HepG2 (cell line): ENCODE data around the gene IL17F. TPM values are rescaled to one million over a fixed set of nuclear protein-coding genes. Genes with fewer than 3 reads are reported as not detected.

Experiments
- ARHGAP35 ChIP-seq: sonication (generic); formaldehyde crosslinking; IDR thresholded peaks from 2 replicates; pipeline ENCODE4 v1.9.0; 2022; ENCODE audit warnings: mild to moderate bottlenecking, inconsistent platforms, moderate library complexity, missing genetic modification reagents, borderline replicate concordance
- GMEB2 ChIP-seq: IDR thresholded peaks from 2 replicates; pipeline ENCODE4 v1.6.1; 2016; ENCODE audit warnings: missing biosample characterization, missing genetic modification reagents, low read depth
- HDAC6 ChIP-seq: fragments of 200-600 bp; sonication (generic); IDR thresholded peaks from 2 replicates; pipeline ENCODE4 v1.7.0; 2017; ENCODE audit warnings: mild to moderate bottlenecking, antibody characterized with exemption, low read length, low read depth
- MXD4 ChIP-seq: IDR thresholded peaks from 2 replicates; pipeline ENCODE4 v1.6.1; 2016; ENCODE audit warnings: mild to moderate bottlenecking, missing biosample characterization, missing genetic modification reagents
- NFYB ChIP-seq: sonication (generic); formaldehyde crosslinking; IDR thresholded peaks from 2 replicates; pipeline ENCODE4 v1.4.0; 2020; ENCODE audit warnings: missing genetic modification reagents
- NPAS2 ChIP-seq: sonication (generic); formaldehyde crosslinking; IDR thresholded peaks from 2 replicates; pipeline ENCODE4 v1.8.0; 2022; ENCODE audit warnings: mild to moderate bottlenecking, missing genetic modification reagents, borderline replicate concordance
- NR1H2 ChIP-seq: sonication (generic); formaldehyde crosslinking; IDR thresholded peaks from 2 replicates; pipeline ENCODE4 v1.8.1; 2022; ENCODE audit warnings: low read depth, missing genetic modification reagents, borderline replicate concordance
- NR3C1 ChIP-seq: sonication (generic); formaldehyde crosslinking; IDR thresholded peaks from 2 replicates; pipeline ENCODE4 v1.4.0; 2020; ENCODE audit warnings: missing genetic modification reagents
- PAXIP1 ChIP-seq: sonication (generic); formaldehyde crosslinking; conservative IDR thresholded peaks from 2 replicates; pipeline ENCODE4 v1.4.0; 2020; ENCODE audit warnings: mild to moderate bottlenecking, missing genetic modification reagents, moderate library complexity
- RBAK ChIP-seq: sonication (generic); formaldehyde crosslinking; IDR thresholded peaks from 2 replicates; pipeline ENCODE4 v1.5.1; 2020; ENCODE audit warnings: mild to moderate bottlenecking, missing genetic modification reagents
- RBM39 ChIP-seq: fragments of 200-400 bp; formaldehyde crosslinking; IDR thresholded peaks from one replicate; pipeline ENCODE4 v1.6.1; 2018; ENCODE audit warnings: antibody characterized with exemption, mild to moderate bottlenecking, low read depth, low read length; ENCODE audit not compliant: poor library complexity, severe bottlenecking
- SAFB2 ChIP-seq: sonication (generic); formaldehyde crosslinking; IDR thresholded peaks from 2 replicates; pipeline ENCODE4 v1.5.1; 2020; ENCODE audit warnings: missing genetic modification reagents, low read depth, mild to moderate bottlenecking, borderline replicate concordance
- SKIL ChIP-seq: sonication (generic); formaldehyde crosslinking; IDR thresholded peaks from 2 replicates; pipeline ENCODE4 v1.8.0; 2022; ENCODE audit warnings: missing genetic modification reagents, mild to moderate bottlenecking, moderate library complexity, borderline replicate concordance
- TAF1 ChIP-seq: sonication (generic); formaldehyde crosslinking; IDR thresholded peaks from 2 replicates; pipeline ENCODE4 v1.4.0; 2020; ENCODE audit warnings: missing genetic modification reagents
- TBX2 ChIP-seq: sonication (generic); formaldehyde crosslinking; IDR thresholded peaks from 2 replicates; pipeline ENCODE4 v1.5.0; 2020; ENCODE audit warnings: missing genetic modification reagents, mild to moderate bottlenecking, borderline replicate concordance
- ZMYM3 ChIP-seq: sonication (generic); formaldehyde crosslinking; IDR thresholded peaks from 2 replicates; pipeline ENCODE4 v1.5.1; 2020; ENCODE audit warnings: mild to moderate bottlenecking, missing genetic modification reagents
- ZNF124 ChIP-seq: sonication (generic); formaldehyde crosslinking; IDR thresholded peaks from 2 replicates; pipeline ENCODE4 v1.4.0; 2020; ENCODE audit warnings: missing genetic modification reagents
- ZNF264 ChIP-seq: sonication (generic); formaldehyde crosslinking; IDR thresholded peaks from 2 replicates; pipeline ENCODE4 v1.4.0; 2020; ENCODE audit warnings: missing genetic modification reagents
- polyA plus RNA-seq, 8 experiments: library from polyadenylated mRNA; depleted of rRNA in 3 of 8; stranded (reverse) in 7 of 8; unstranded in 1 of 8; fragments of >200 nt; fragmentation: Illumina TruSeq in 4 of 8; extraction: Trizol in 4 of 8; gene quantifications; 2 replicates each; pipeline versions ENCODE4 v1.2.1 to v1.2.3, GENCODE V29; 2011 to 2016; ENCODE audit warnings: low read depth in 4 of 8, missing spikeins in 1 of 8, mixed read lengths in 1 of 8; ENCODE audit not compliant: insufficient read depth in 1 of 8
- total RNA-seq, 5 experiments: library from RNA; depleted of rRNA; stranded (reverse); fragments of >200 nt; fragmentation: Illumina TruSeq; extraction: Trizol; gene quantifications; 2 replicates each; pipeline ENCODE4 v1.2.3, GENCODE V29; 2016; ENCODE audit warnings: low read depth in 1 of 5
- TF ChIP-seq, protein P1 (sequence below): sonication (generic); formaldehyde crosslinking; IDR thresholded peaks from 2 replicates; pipeline ENCODE4 v1.5.0; 2020; ENCODE audit warnings: mild to moderate bottlenecking, missing genetic modification reagents

IL17F gene
- total and polyA plus RNA-seq, 2 of the 13 experiments (the other 11 are each of a cell fraction or from before 2014, with no cell fraction given), result not detected

DNA sequence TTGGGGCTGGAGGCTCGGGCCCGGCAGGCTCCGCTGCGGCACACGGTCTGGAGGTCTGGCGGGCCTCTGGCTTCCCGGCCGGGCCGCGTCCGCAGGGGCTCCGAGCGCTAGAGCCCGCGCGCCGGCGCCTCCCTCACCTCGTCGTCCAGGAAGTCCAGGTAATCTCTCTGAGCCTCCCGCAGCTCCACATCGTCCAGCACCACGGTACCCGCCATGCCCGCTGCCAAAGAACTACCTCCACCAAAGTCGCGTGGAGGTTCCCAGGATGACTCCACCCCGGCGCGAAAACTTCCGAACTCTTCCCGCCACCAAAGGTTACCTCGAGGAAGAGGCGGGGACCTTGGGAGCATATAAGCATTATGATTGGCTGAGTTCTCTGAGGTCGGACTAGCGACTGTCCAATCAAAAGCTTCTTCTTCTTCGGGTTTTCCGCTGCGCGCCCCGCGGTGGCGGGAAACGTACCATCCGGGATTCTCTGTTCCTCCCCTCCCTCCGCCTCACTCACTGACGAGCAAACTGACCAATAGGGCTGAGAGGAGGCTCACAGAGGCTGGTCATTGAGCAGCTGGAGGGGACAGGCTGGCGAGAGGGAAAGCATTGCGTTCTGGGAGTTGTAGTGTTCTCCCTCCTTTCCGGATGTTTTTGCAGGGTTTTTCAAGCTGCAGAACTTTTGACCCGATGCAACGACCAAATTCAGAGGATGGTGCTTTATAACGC is 40.3 kb upstream of the IL17F start, which contains the start of gene MCM3 (continued):
- TF ChIP-seq, protein P1, sequence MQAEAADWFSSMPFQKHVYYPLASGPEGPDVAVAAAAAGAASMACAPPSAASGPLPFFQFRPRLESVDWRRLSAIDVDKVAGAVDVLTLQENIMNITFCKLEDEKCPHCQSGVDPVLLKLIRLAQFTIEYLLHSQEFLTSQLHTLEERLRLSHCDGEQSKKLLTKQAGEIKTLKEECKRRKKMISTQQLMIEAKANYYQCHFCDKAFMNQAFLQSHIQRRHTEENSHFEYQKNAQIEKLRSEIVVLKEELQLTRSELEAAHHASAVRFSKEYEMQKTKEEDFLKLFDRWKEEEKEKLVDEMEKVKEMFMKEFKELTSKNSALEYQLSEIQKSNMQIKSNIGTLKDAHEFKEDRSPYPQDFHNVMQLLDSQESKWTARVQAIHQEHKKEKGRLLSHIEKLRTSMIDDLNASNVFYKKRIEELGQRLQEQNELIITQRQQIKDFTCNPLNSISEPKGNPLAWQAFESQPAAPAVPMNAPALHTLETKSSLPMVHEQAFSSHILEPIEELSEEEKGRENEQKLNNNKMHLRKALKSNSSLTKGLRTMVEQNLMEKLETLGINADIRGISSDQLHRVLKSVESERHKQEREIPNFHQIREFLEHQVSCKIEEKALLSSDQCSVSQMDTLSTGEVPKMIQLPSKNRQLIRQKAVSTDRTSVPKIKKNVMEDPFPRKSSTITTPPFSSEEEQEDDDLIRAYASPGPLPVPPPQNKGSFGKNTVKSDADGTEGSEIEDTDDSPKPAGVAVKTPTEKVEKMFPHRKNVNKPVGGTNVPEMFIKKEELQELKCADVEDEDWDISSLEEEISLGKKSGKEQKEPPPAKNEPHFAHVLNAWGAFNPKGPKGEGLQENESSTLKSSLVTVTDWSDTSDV (CRISPR knock-in tag), result peak; percentile 89; the same call in 1 of the 2 replicates
- TF ChIP-seq SKIL (CRISPR knock-in tag) (peak; percentile 78), TBX2 (CRISPR knock-in tag) (peak; percentile 92), RBAK (CRISPR knock-in tag) (no peak), PAXIP1 (CRISPR knock-in tag) (no peak; the same call in none of the 2 replicates), MXD4 (CRISPR knock-in tag) (peak; percentile 93), HDAC6 (no peak), RBM39 (peak; percentile 51), NR3C1 (CRISPR knock-in tag) (no peak), ARHGAP35 (CRISPR knock-in tag) (peak; percentile 71; the same call in 1 of the 2 replicates), NR1H2 (no peak), ZNF124 (CRISPR knock-in tag) (peak; percentile 81), TAF1 (peak; percentile 70), ZNF264 (CRISPR knock-in tag) (peak; percentile 43; the same call in 1 of the 2 replicates), SAFB2 (CRISPR knock-in tag) (peak; percentile 97), ZMYM3 (0 out of 2 replicates have a peak, but pooled peaks have one; percentile 27), GMEB2 (CRISPR knock-in tag) (peak; percentile 71), NPAS2 (0 out of 2 replicates have a peak, but pooled peaks have one; percentile 82), NFYB (CRISPR knock-in tag) (peak; percentile 98)
